Tibial nerve (tissue), 4 donors: Measurements from ENCODE around the gene OGFRL1. TPM values are rescaled to one million over a fixed set of nuclear protein-coding genes. Genes with fewer than 3 reads are reported as not detected.

Source experiments
- DNase-seq, 2 donors: peaks; one replicate each; pipeline ENCODE4 v3.0.0-alpha.2; 2019; ENCODE audit warnings: low spot score in 2 of 2
- H3K27ac ChIP-seq, 4 donors: fragments of 200-600 bp; sonication (generic) in 3 of 4; one replicate each; pipeline ENCODE4 v1.5.1; 2017 to 2019; ENCODE audit warnings: mild to moderate bottlenecking in 1 of 4
- H3K27me3 ChIP-seq, 2 donors: fragments of 200-600 bp; sonication (generic) in 1 of 2; one replicate each; pipeline versions ENCODE4 v1.5.1 to v1.6.0; 2017 to 2019
- H3K36me3 ChIP-seq, 3 donors: fragments of 200-600 bp; sonication (generic); one replicate each; pipeline ENCODE4 v1.5.1; 2018 to 2019
- H3K4me1 ChIP-seq, 4 donors: fragments of 200-600 bp; sonication (generic) in 3 of 4; one replicate each; pipeline ENCODE4 v1.5.1; 2017 to 2019
- H3K4me3 ChIP-seq, 4 donors: fragments of 200-600 bp; sonication (generic) in 3 of 4; one replicate each; pipeline ENCODE4 v1.5.1; 2017 to 2019; ENCODE audit warnings: mild to moderate bottlenecking in 1 of 4, moderate library complexity in 1 of 4
- H3K9me3 ChIP-seq, 4 donors: fragments of 200-600 bp; sonication (generic) in 3 of 4; one replicate each; pipeline ENCODE4 v1.5.1; 2017 to 2019
- CTCF ChIP-seq, 5 experiments: fragments of 200-600 bp in 3 of 5; fragments of 450-650 bp in 2 of 5; sonication (generic) in 3 of 5; IDR thresholded peaks; one replicate each; pipeline ENCODE4 v1.5.1; 2016 to 2019; ENCODE audit warnings: antibody characterized with exemption in 5 of 5, mild to moderate bottlenecking in 3 of 5, moderate library complexity in 2 of 5
- EP300 ChIP-seq, 2 donors: sonication (generic); formaldehyde crosslinking; IDR thresholded peaks; one replicate each; pipeline ENCODE4 v1.6.1; 2017; ENCODE audit warnings: antibody characterized with exemption in 2 of 2, mild to moderate bottlenecking in 1 of 2
- POLR2A ChIP-seq, 2 donors: fragments of 450-650 bp; IDR thresholded peaks; one replicate each; pipeline ENCODE4 v1.6.1; 2017; ENCODE audit warnings: antibody characterized with exemption in 2 of 2, mild to moderate bottlenecking in 2 of 2, moderate library complexity in 2 of 2
- WGBS, 2 donors: methylation state at CpG; one replicate each; pipeline ENCODE4 v1.1.5; 2018; 5-methylcytosine and 5-hydroxymethylcytosine counted together
- total RNA-seq, 4 donors: library from RNA; depleted of rRNA; stranded (reverse); fragments of >200 nt; gene quantifications; one replicate each; pipeline ENCODE4 v1.1.0, GENCODE V29; 2016

Gene OGFRL1
- total RNA-seq, 4 donors from 2014 or later = 76.5 to 130 (median 92.2) TPM

GRCh38 chr6:71248306-71248765 lies 40.3 kb upstream of the OGFRL1 start:
- Histone ChIP-seq H3K27ac (peak overlapping the region in 1 of 4 donors; percentile 90), H3K4me1 (peaks cover 0 to 33% (median 12%) of the 10 kb centered on the region in 4 donors), H3K9me3 (peaks cover 0 to 4% (median 0%) of the 10 kb centered on the region in 4 donors), H3K36me3 (no peaks in the 10 kb centered on the region), H3K4me3 (no peak overlapping the region), H3K27me3 (no peaks in the 10 kb centered on the region)
- no peak for TF ChIP-seq CTCF (IDR thresholded peaks at IDR 0.05)
- TF ChIP-seq POLR2A (IDR thresholded peaks at IDR 0.05) = no peak
- TF ChIP-seq EP300 (IDR thresholded peaks at IDR 0.05) = peak in 1 of 2 donors; percentile 65
- 24 to 89% methylated on average over 1 of the region's 1 CpG for WGBS, 2 donors
- no peak for DNase-seq

GRCh38 chr6:71248878-71249544 lies 39.6 kb upstream of the OGFRL1 start:
- peak overlapping the region in 2 of 4 donors; percentile 78 to 90 for H3K27ac ChIP-seq
- peaks cover 0 to 34% (median 12%) of the 10 kb centered on the region in 4 donors for H3K4me1 ChIP-seq
- H3K36me3 ChIP-seq = no peaks in the 10 kb centered on the region
- 39 to 71% methylated on average over 2 of the region's 2 CpGs for WGBS, 2 donors
- H3K9me3 ChIP-seq = peaks cover 0 to 4% (median 0%) of the 10 kb centered on the region in 4 donors
- no peak overlapping the region for H3K4me3 ChIP-seq
- no peak for DNase-seq
- H3K27me3 ChIP-seq = no peaks in the 10 kb centered on the region
- TF ChIP-seq EP300 (IDR thresholded peaks at IDR 0.05) (no peak), CTCF (IDR thresholded peaks at IDR 0.05) (no peak), POLR2A (IDR thresholded peaks at IDR 0.05) (no peak)

- TF ChIP-seq POLR2A (IDR thresholded peaks at IDR 0.05) = no peak
- TF ChIP-seq CTCF (IDR thresholded peaks at IDR 0.05) = no peak
- peak; percentile 80 to 83 for TF ChIP-seq EP300 (IDR thresholded peaks at IDR 0.05)
- H3K36me3 ChIP-seq = no peaks in the 10 kb centered on the region
- peak overlapping the region; percentile 37 to 90 (median 68) for H3K27ac ChIP-seq
- 16 to 20% methylated on average over 3 of the region's 3 CpGs for WGBS, 2 donors
- no peaks in the 10 kb centered on the region for H3K27me3 ChIP-seq
- peak in 1 of 2 donors; percentile 25 for DNase-seq
- no peak overlapping the region for H3K4me3 ChIP-seq
- H3K9me3 ChIP-seq = peaks cover 0 to 3% (median 0%) of the 10 kb centered on the region in 4 donors
- peaks cover 0 to 43% (median 14%) of the 10 kb centered on the region in 4 donors for H3K4me1 ChIP-seq
Measured at GRCh38 chr6:71250099-71250602, 38.5 kb upstream of the OGFRL1 start.

- H3K27me3 ChIP-seq = no peaks in the 10 kb centered on the region
- no peak overlapping the region for H3K4me3 ChIP-seq
- no peak overlapping the region for H3K27ac ChIP-seq
- H3K9me3 ChIP-seq = no peaks in the 10 kb centered on the region
- TF ChIP-seq EP300 (IDR thresholded peaks at IDR 0.05) = no peak
- no peaks in the 10 kb centered on the region for H3K36me3 ChIP-seq
- peaks cover 0 to 44% (median 14%) of the 10 kb centered on the region in 4 donors for H3K4me1 ChIP-seq
- no peak for DNase-seq
Measured at GRCh38 chr6:71252410-71252809, 36.2 kb upstream of the OGFRL1 start.

- WGBS, 2 donors = 45 to 55% methylated on average over 5 of the region's 5 CpGs
- TF ChIP-seq POLR2A (IDR thresholded peaks at IDR 0.05) (no peak), EP300 (IDR thresholded peaks at IDR 0.05) (no peak), CTCF (IDR thresholded peaks at IDR 0.05) (no peak)
Measured at GRCh38 chr6:71252960-71253359, 35.7 kb upstream of the OGFRL1 start.

More at GRCh38 chr6:71252960-71253359, 35.7 kb upstream of the OGFRL1 start:
- DNase-seq = no peak
- Histone ChIP-seq H3K36me3 (no peaks in the 10 kb centered on the region), H3K4me3 (no peak overlapping the region), H3K4me1 (peaks cover 0 to 50% (median 18%) of the 10 kb centered on the region in 4 donors), H3K27ac (no peak overlapping the region), H3K9me3 (no peaks in the 10 kb centered on the region), H3K27me3 (no peaks in the 10 kb centered on the region)
